ENCODE measurements around the gene ACTR2. TPM values are rescaled to one million over a fixed set of nuclear protein-coding genes. Genes with fewer than 3 reads are reported as not detected.

Gene ACTR2
- total and polyA plus RNA-seq, 10 donors: 106 to 348 (median 193) TPM

GRCh38 chr2:65186093-65186868 lies 41.4 kb upstream of the ACTR2 start:
- DNase-seq: no peak
- Histone ChIP-seq H3K4me3 (no peak overlapping the region), H3K4me1 (peaks cover 0 to 13% (median 9%) of the 10 kb centered on the region in 6 donors), H3K9me3 (no peaks in the 10 kb centered on the region), H3K36me3 (no peaks in the 10 kb centered on the region), H3K27me3 (replicated peaks in 1 of 7) (no peaks in the 10 kb centered on the region), H3K27ac (no peak overlapping the region)
- no peak for TF ChIP-seq POLR2A (IDR thresholded peaks at IDR 0.05)
- no peak for TF ChIP-seq CTCF (IDR thresholded peaks at IDR 0.05 in 8 of 11, conservative IDR thresholded peaks at IDR 0.05 in 3 of 11)
- no peak for TF ChIP-seq POLR2AphosphoS5 (IDR thresholded peaks at IDR 0.05)
- intact Hi-C loops (cut with DNase I; ENCODE audit: low total_unique reads): no loop called here
- WGBS, 5 donors: 85 to 93% (median 87%) methylated on average over 23 of the region's 23 CpGs

GRCh38 chr2:65186872-65187851 lies 40.5 kb upstream of the ACTR2 start:
- no peaks in the 10 kb centered on the region for H3K9me3 ChIP-seq
- TF ChIP-seq POLR2A (IDR thresholded peaks at IDR 0.05) (no peak), POLR2AphosphoS5 (IDR thresholded peaks at IDR 0.05) (no peak), CTCF (IDR thresholded peaks at IDR 0.05 in 8 of 11, conservative IDR thresholded peaks at IDR 0.05 in 3 of 11) (peak; percentile 49 to 87 (median 80))
- H3K27ac ChIP-seq: no peak overlapping the region
- no peak overlapping the region for H3K4me3 ChIP-seq
- peak; percentile 88 for DNase-seq
- peaks cover 0 to 13% (median 9%) of the 10 kb centered on the region in 6 donors for H3K4me1 ChIP-seq
- intact Hi-C loops (cut with DNase I; ENCODE audit: low total_unique reads): no loop called here
- H3K27me3 ChIP-seq (replicated peaks in 1 of 7): no peaks in the 10 kb centered on the region
- no peaks in the 10 kb centered on the region for H3K36me3 ChIP-seq
- 55 to 63% (median 57%) methylated on average over 19 of the region's 19 CpGs for WGBS, 5 donors

- no peaks in the 10 kb centered on the region for H3K4me1 ChIP-seq
- no peak overlapping the region for H3K27ac ChIP-seq
- intact Hi-C loops (cut with DNase I; ENCODE audit: low total_unique reads): no loop called here
- no peaks in the 10 kb centered on the region for H3K9me3 ChIP-seq
- TF ChIP-seq CTCF (IDR thresholded peaks at IDR 0.05 in 8 of 11, conservative IDR thresholded peaks at IDR 0.05 in 3 of 11): no peak
- TF ChIP-seq POLR2AphosphoS5 (IDR thresholded peaks at IDR 0.05): no peak
- no peak for TF ChIP-seq POLR2A (IDR thresholded peaks at IDR 0.05)
- no peak for DNase-seq
- no peaks in the 10 kb centered on the region for H3K36me3 ChIP-seq
- WGBS, 5 donors: 61 to 80% (median 70%) methylated on average over 8 of the region's 8 CpGs
- H3K27me3 ChIP-seq (replicated peaks in 1 of 7): no peaks in the 10 kb centered on the region
- H3K4me3 ChIP-seq: no peak overlapping the region
Observed at GRCh38 chr2:65193446-65193845, 34.2 kb upstream of the ACTR2 start.

- intact Hi-C loops (cut with DNase I; ENCODE audit: low total_unique reads): no loop called here
- H3K4me3 ChIP-seq: no peak overlapping the region
- no peak for DNase-seq
- no peaks in the 10 kb centered on the region for H3K27me3 ChIP-seq (replicated peaks in 1 of 7)
- H3K9me3 ChIP-seq: no peaks in the 10 kb centered on the region
- TF ChIP-seq CTCF (IDR thresholded peaks at IDR 0.05 in 8 of 11, conservative IDR thresholded peaks at IDR 0.05 in 3 of 11) (no peak), POLR2A (IDR thresholded peaks at IDR 0.05) (no peak)
- no peaks in the 10 kb centered on the region for H3K4me1 ChIP-seq
- 77 to 85% (median 82%) methylated on average over 2 of the region's 2 CpGs for whole genome bisulfite sequencing, 5 donors
- H3K27ac ChIP-seq: no peak overlapping the region
- no peaks in the 10 kb centered on the region for H3K36me3 ChIP-seq
Observed at GRCh38 chr2:65198737-65199136, 28.9 kb upstream of the ACTR2 start.

All from spleen (tissue), 11 donors.